Fibroblast of mammary gland (primary cell): ENCODE measurements around the gene SPEM3.

Experiments
- DNase-seq: peaks from one replicate; pipeline ENCODE4 v3.0.0-alpha.2; 2010; ENCODE audit warnings: low read depth
- H3K4me3 ChIP-seq: 2 replicates; pipeline ENCODE4 v1.5.1; 2011; ENCODE audit warnings: low read depth, mild to moderate bottlenecking, low read length, moderate library complexity; ENCODE audit not compliant: control insufficient read depth
- TF ChIP-seq, protein P1 (sequence below): conservative IDR thresholded peaks from 2 replicates; pipeline ENCODE4 v1.5.1; 2011; ENCODE audit warnings: low read depth, low read length, inconsistent platforms; ENCODE audit not compliant: control insufficient read depth, insufficient read depth

Gene SPEM3

DNA sequence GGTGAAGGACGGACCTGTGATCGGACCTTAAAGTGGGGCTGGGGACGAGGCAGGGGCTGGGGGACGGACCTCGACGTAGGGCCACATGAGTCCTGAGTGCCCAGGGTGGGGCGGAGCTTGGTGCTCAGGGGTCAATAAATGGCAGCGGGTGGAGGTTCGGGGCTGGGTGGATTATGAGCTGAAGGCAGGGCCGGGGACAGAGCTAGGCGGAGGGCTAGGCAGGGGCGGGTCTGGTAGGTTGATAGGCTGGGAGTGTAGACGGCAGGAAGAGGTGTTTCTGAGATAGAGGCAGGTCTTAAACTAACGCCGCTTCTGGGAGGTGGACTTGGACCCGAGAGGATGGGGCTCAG, 16.9 kb downstream of the SPEM3 start:
- H3K4me3 ChIP-seq: no peak overlapping the region
- TF ChIP-seq, protein P1, sequence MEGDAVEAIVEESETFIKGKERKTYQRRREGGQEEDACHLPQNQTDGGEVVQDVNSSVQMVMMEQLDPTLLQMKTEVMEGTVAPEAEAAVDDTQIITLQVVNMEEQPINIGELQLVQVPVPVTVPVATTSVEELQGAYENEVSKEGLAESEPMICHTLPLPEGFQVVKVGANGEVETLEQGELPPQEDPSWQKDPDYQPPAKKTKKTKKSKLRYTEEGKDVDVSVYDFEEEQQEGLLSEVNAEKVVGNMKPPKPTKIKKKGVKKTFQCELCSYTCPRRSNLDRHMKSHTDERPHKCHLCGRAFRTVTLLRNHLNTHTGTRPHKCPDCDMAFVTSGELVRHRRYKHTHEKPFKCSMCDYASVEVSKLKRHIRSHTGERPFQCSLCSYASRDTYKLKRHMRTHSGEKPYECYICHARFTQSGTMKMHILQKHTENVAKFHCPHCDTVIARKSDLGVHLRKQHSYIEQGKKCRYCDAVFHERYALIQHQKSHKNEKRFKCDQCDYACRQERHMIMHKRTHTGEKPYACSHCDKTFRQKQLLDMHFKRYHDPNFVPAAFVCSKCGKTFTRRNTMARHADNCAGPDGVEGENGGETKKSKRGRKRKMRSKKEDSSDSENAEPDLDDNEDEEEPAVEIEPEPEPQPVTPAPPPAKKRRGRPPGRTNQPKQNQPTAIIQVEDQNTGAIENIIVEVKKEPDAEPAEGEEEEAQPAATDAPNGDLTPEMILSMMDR: no peak
- DNase-seq: no peak

DNA sequence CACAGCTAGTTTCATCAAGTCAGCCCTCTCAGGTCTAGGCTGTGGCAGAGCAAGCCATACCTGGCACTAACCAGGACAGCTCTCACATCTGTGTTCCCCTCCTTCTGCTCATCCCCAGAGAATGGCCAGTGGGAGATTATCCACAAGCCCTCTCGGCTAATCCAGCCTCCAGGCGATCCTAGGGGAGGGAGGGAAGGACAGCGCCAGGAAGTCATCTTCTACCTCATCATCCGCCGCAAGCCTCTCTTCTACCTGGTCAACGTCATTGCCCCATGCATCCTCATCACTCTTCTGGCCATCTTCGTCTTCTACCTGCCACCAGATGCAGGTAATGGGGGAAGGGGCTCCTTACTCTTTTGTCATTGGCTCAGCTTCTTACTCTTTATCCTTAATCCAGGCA, 19.8 kb downstream of the SPEM3 start:
- TF ChIP-seq, protein P1: no peak
- no peak for DNase-seq
- H3K4me3 ChIP-seq: no peak overlapping the region

DNA sequence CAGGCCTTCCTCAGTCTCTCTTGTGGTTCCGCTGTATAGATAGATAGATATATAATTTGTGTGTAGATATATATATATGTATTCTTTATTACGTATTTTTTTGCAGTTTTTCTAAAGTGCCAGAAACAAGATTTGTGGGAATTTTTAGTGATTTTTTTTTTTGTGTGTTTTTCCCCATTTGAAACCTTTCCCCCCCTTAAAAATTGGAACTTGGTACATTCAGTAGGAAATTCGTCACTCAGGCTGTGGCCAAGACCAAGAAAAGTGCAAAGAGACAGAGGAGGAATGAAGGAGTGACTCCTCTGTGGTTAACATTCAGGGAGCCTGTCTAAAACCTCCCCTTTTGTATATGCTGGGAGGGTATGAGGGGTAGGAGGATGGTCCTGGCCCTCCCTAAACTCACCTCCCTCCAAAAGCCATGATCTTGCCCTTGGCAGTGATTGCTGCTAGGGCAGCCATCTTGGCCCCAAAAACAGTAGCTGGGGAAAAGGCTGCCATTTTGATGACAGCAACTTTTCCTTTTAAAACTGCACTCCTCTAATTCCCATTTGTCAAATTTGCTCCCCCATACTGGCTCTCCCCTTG, 31.4 kb downstream of the SPEM3 start:
- H3K4me3 ChIP-seq: no peak overlapping the region
- TF ChIP-seq, protein P1: no peak
- DNase-seq: peak; percentile 39

DNA sequence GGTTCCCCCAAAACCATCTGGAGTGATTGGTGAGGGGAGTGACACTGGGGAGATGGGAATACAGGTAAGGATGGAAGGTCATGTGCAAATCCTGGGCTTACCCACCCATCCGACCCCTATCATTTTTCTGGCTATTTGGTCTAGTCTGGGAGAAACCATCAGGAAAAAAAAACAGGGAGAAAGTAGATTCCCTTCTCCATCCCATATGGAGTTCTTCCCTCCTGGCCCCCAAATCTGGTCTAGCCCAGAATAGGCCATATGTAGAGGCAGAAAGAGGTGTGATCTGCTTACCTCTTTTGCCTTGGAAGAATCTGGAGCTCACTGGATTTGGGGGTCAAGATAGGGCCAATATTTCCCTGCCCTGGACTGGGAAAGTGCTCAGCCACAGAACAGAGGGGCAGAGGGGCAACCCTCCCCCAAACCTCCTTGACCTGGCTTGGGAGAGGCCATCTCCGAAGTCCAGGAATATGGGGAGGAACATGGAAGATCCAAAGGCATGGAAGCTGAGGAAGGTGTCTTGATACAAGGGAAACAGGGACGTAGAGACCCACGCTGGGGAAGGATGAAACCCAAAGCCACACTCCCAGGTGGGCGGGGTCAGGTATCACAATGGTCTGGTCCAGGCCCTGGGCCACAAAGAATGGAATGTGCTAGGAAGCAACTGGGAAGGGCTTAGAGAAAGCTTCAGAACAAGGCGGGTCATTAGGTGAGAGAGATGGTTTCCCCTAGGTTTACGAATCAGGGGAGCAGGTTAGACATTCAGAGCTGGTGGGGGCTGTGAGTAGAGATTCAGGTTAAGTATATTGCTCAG, 32.4 kb downstream of the SPEM3 start:
- TF ChIP-seq, protein P1: no peak
- no peak overlapping the region for H3K4me3 ChIP-seq
- DNase-seq: no peak

DNA sequence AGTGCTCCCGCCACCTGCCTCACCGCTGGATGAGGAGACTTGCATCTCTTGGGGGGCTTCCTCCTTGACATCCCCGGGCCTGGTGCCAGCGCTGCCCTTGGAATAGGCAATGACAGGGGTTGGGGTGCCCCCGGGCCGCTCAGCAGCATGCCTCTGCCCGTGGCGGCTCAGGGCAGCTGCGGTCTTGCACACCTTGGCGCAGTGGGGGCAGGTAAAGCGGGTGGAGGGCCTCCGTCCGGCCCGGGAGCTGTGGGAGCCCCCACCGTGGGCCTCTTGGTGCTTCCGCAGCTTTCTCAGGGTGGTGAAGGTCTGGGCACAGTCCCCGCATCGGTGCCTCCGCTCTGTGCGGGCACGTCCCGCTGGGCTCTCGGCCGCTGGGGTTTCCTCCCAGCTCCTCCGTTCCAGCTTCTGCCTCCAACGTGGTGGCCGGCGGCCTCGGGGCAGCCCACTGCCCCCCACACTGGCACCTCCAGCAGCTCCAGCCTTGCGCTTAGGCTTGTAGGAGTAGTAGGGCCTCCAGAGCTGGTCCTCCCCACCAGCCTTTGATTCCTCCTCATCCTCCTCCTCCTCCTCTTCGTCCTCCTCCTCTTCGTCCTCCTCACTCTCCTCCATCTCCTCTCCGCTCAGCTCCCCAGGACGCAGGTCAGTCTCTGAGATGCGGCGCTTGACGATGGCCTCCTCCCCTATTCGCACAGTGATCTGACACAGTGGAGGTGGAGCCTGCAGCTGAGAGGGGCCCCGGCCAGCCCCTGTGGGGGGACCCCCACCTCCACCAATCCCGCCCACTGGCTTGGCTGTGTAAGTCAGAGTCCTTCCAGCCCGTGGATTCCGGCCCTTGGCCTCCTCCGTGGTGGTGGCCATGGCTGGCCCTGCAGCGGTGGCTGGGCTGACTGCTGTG, 34.1 kb downstream of the SPEM3 start:
- TF ChIP-seq, protein P1: no peak
- H3K4me3 ChIP-seq: no peak overlapping the region
- DNase-seq: no peak

DNA sequence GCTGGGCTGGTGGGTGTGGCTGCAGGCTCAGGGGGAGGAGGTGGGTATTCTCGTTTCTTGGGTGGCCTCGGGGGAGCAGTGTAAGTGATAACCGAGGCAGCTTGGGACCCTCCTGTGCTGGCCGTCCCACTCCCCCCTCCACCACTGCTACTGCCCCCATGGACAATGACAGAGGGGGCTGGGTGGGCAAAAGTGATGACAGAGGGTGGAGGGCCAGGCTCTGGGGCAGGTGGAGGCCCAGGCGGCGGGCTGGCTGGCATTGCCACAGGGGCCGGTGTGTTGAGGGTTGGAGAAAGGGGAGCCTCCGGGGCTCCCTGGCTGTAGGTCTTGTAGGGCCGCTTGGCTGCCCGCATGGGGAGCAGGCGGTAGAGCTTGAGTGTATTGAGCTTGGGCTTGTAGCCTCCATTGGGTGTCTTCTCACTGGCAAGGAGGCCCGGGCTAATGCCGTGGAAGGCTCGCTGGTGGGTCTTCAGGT, 34.8 kb downstream of the SPEM3 start:
- TF ChIP-seq, protein P1: no peak
- no peak for DNase-seq
- no peak overlapping the region for H3K4me3 ChIP-seq
